SK-N-SH (cell line): ENCODE measurements around the gene UGGT2. TPM values are rescaled to one million over a fixed set of nuclear protein-coding genes. Genes with fewer than 3 reads are reported as not detected.

Source experiments
- CTCF ChIA-PET: fragments of 300-600, 350-600 bp; formaldehyde crosslinking; extraction: SDS; loops from one replicate; lab custom pipeline; 2021; lab: Yijun Ruan, JAX
- POLR2A ChIA-PET: fragments of 350-600 bp; sonication (Branson Sonifier 250); formaldehyde crosslinking; extraction: SDS; loops from one replicate; lab custom pipeline; 2020; ENCODE audit warnings: antibody characterized with exemption, inconsistent platforms; lab: Yijun Ruan, JAX
- DNase-seq: peaks from one replicate; pipeline ENCODE4 v3.0.0; 2012
- H2AFZ ChIP-seq: fragments of 200-600 bp; sonication (generic); 2 replicates; pipeline ENCODE4 v1.8.1; 2016; ENCODE audit warnings: antibody characterized with exemption, mild to moderate bottlenecking, low read depth
- H3F3A ChIP-seq: fragments of 200-600 bp; sonication (generic); replicated peaks from 2 replicates; pipeline ENCODE3; 2016; ENCODE audit warnings: antibody characterized with exemption, mild to moderate bottlenecking; ENCODE audit not compliant: insufficient read depth
- H3K27ac ChIP-seq, 2 experiments: fragments of 200-500 bp in 1 of 2; fragments of 200-600 bp in 1 of 2; sonication (Bioruptor generic) in 1 of 2; sonication (generic), shearing (Covaris generic) in 1 of 2; 2 replicates each; pipeline versions ENCODE4 v1.5.1 to v1.6.1; 2014 to 2016; ENCODE audit warnings: low read depth in 2 of 2, inconsistent platforms in 1 of 2, low read length in 1 of 2, mild to moderate bottlenecking in 1 of 2, mixed read lengths in 1 of 2
- H3K27me3 ChIP-seq: fragments of 200-600 bp; sonication (generic), shearing (Covaris generic); 2 replicates; pipeline ENCODE4 v1.6.1; 2016; ENCODE audit warnings: mixed run types; ENCODE audit not compliant: insufficient read depth
- H3K36me3 ChIP-seq, 2 experiments: fragments of 200-500 bp in 1 of 2; fragments of 200-600 bp in 1 of 2; sonication (Bioruptor generic) in 1 of 2; sonication (generic) in 1 of 2; replicated peaks in 1 of 2; 2 replicates each; pipeline versions ENCODE3 to v1.5.1; 2014 to 2016; ENCODE audit warnings: low read length in 1 of 2, mild to moderate bottlenecking in 1 of 2; ENCODE audit not compliant: insufficient read depth in 2 of 2, control insufficient read depth in 1 of 2
- H3K4me1 ChIP-seq, 2 experiments: fragments of 200-500 bp in 1 of 2; fragments of 200-600 bp in 1 of 2; sonication (Bioruptor generic) in 1 of 2; sonication (generic), shearing (Covaris generic) in 1 of 2; 2 replicates each; pipeline versions ENCODE4 v1.5.1 to v1.6.1; 2014 to 2016; ENCODE audit warnings: low read depth in 1 of 2, low read length in 1 of 2, mixed run types in 1 of 2; ENCODE audit not compliant: insufficient read depth in 2 of 2, control insufficient read depth in 1 of 2
- H3K4me2 ChIP-seq: fragments of 200-600 bp; sonication (generic), shearing (Covaris generic); 2 replicates; pipeline ENCODE4 v1.6.1; 2017; ENCODE audit warnings: mixed run types
- H3K4me3 ChIP-seq, 2 experiments: fragments of 200-500 bp in 1 of 2; fragments of 200-600 bp in 1 of 2; sonication (Bioruptor generic) in 1 of 2; sonication (generic), shearing (Covaris generic) in 1 of 2; 2 replicates each; pipeline versions ENCODE4 v1.5.1 to v1.8.1; 2014 to 2016; ENCODE audit warnings: low read depth in 2 of 2, inconsistent platforms in 1 of 2, low read length in 1 of 2, mild to moderate bottlenecking in 1 of 2, mixed read lengths in 1 of 2, moderate library complexity in 1 of 2
- H3K79me2 ChIP-seq: fragments of 200-600 bp; sonication (generic); 2 replicates; pipeline ENCODE4 v1.8.1; 2017; ENCODE audit warnings: mild to moderate bottlenecking; ENCODE audit not compliant: insufficient read depth
- H3K9ac ChIP-seq: fragments of 200-600 bp; sonication (generic); 2 replicates; pipeline ENCODE4 v1.6.1; 2017; ENCODE audit warnings: mixed run types
- H3K9me2 ChIP-seq: fragments of 200-600 bp; sonication (generic); 2 replicates; pipeline ENCODE4 v1.6.1; 2017; ENCODE audit warnings: mixed run types
- H3K9me3 ChIP-seq: fragments of 200-600 bp; sonication (generic); 2 replicates; pipeline ENCODE4 v1.6.1; 2017; ENCODE audit warnings: mixed run types, mild to moderate bottlenecking, moderate library complexity
- H4K20me1 ChIP-seq: fragments of 200-600 bp; sonication (generic); 2 replicates; pipeline ENCODE4 v1.6.1; 2017; ENCODE audit warnings: mild to moderate bottlenecking, mixed run types; ENCODE audit not compliant: insufficient read depth
- CHD2 ChIP-seq: fragments of 150-350 bp; IDR thresholded peaks from 2 replicates; pipeline ENCODE4 v1.6.1; 2018; ENCODE audit warnings: low read length; ENCODE audit not compliant: partially characterized antibody
- CTCF ChIP-seq: fragments of 200-600 bp; sonication (generic); IDR thresholded peaks from 2 replicates; pipeline ENCODE4 v1.6.1; 2017; ENCODE audit warnings: antibody characterized with exemption, mild to moderate bottlenecking, moderate library complexity
- EP300 ChIP-seq, 2 experiments: IDR thresholded peaks; 2 replicates each; pipeline versions ENCODE4 v1.4.0 to v1.6.1; 2012; ENCODE audit warnings: borderline replicate concordance in 1 of 2, low read depth in 1 of 2, low read length in 1 of 2
- EZH2phosphoT487 ChIP-seq: fragments of 200-600 bp; sonication (generic); IDR thresholded peaks from 2 replicates; pipeline ENCODE4 v1.6.1; 2017; ENCODE audit warnings: low read depth, mixed run types, mild to moderate bottlenecking, antibody characterized with exemption, moderate library complexity, borderline replicate concordance
- FOSL2 ChIP-seq: IDR thresholded peaks from 2 replicates; pipeline ENCODE4 v1.4.0; 2012; ENCODE audit warnings: low read depth, mild to moderate bottlenecking, moderate library complexity, borderline replicate concordance
- IRF3 ChIP-seq: fragments of 150-350 bp; IDR thresholded peaks from 2 replicates; pipeline ENCODE4 v1.6.1; 2016; ENCODE audit warnings: mild to moderate bottlenecking, low read depth, low read length
- JUND ChIP-seq: IDR thresholded peaks from 2 replicates; pipeline ENCODE4 v1.4.0; 2012
- NFIC ChIP-seq: IDR thresholded peaks from 2 replicates; pipeline ENCODE4 v1.4.0; 2012; ENCODE audit warnings: borderline replicate concordance
- PBX3 ChIP-seq: IDR thresholded peaks from 2 replicates; pipeline ENCODE4; 2012
- RAD21 ChIP-seq: IDR thresholded peaks from 2 replicates; pipeline ENCODE4 v1.6.1; 2012; ENCODE audit warnings: mild to moderate bottlenecking, low read length
- RFX5 ChIP-seq: IDR thresholded peaks from 2 replicates; pipeline ENCODE4 v1.6.1; 2012; ENCODE audit warnings: mild to moderate bottlenecking, improper control_type of control experiment, low read length
- RXRA ChIP-seq: IDR thresholded peaks from 2 replicates; pipeline ENCODE4 v1.4.0; 2012; ENCODE audit warnings: low read depth, mild to moderate bottlenecking, borderline replicate concordance
- SMC3 ChIP-seq: IDR thresholded peaks from 2 replicates; pipeline ENCODE4 v1.6.1; 2012; ENCODE audit warnings: low read depth, low read length, improper control_type of control experiment
- TAF1 ChIP-seq: IDR thresholded peaks from 2 replicates; pipeline ENCODE4 v1.6.1; 2012; ENCODE audit warnings: low read depth, mild to moderate bottlenecking, low read length, moderate library complexity, borderline replicate concordance
- TEAD4 ChIP-seq: IDR thresholded peaks from 2 replicates; pipeline ENCODE4 v1.4.0; 2012; ENCODE audit warnings: mild to moderate bottlenecking, borderline replicate concordance; ENCODE audit not compliant: insufficient read depth
- YY1 ChIP-seq: IDR thresholded peaks from 2 replicates; pipeline ENCODE4 v1.4.0; 2012; ENCODE audit warnings: low read depth, mild to moderate bottlenecking
- WGBS: methylation state at CpG from one replicate; pipeline ENCODE4 v1.1.6; 2017; ENCODE audit warnings: low lambda C conversion rate; 5-methylcytosine and 5-hydroxymethylcytosine counted together
- polyA plus RNA-seq, 3 experiments: library from polyadenylated mRNA; depleted of rRNA; stranded (reverse); fragments of >200 nt; gene quantifications; 2 replicates each; pipeline ENCODE4 v1.2.3, GENCODE V29; 2012
- TF ChIP-seq, protein P1 (sequence below): IDR thresholded peaks from 2 replicates; pipeline ENCODE4 v1.4.0; 2012; ENCODE audit warnings: low read depth
- TF ChIP-seq, protein P2 (sequence below): IDR thresholded peaks from 2 replicates; pipeline ENCODE4 v1.4.0; 2012; ENCODE audit warnings: low read depth, borderline replicate concordance
- TF ChIP-seq, protein P3 (sequence below): IDR thresholded peaks from 2 replicates; pipeline ENCODE4 v1.6.1; 2012; ENCODE audit warnings: mild to moderate bottlenecking, low read depth, low read length, moderate library complexity

The UGGT2 gene
- polyA plus RNA-seq, 1 of the 3 experiments (the other 2 are of a cell fraction) = 13.3 TPM

DNA sequence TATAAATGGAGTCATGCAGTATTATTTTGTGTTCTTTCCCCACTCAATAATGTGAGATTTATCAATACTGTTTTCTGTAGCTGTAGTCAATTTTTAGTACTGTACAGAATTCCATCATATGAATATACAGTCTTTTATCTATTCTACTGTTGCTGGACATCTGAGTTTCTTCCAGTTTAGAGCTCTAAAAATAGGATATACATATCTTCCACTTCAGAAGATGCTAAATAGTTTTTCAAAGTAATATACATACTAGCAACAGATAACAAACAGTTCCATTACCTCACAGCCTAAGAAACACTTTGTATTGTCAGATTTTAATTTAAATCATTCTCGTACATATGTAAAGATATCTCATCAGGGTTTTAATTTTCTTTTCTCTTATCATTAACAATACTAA, 149.6 kb downstream of the UGGT2 start:
- no peak for DNase-seq
- H3K4me2 ChIP-seq = no peak overlapping the region
- no peak overlapping the region for H3K4me3 ChIP-seq
- no peak overlapping the region for H3K27ac ChIP-seq
- no peaks in the 10 kb centered on the region for H4K20me1 ChIP-seq
- no peaks in the 10 kb centered on the region for H3K27me3 ChIP-seq
- 0 out of 2 replicates have a peak, but pooled peaks cover 4% of the 10 kb centered on the region for H3K9me3 ChIP-seq
- peaks cover 22 to 27% of the 10 kb centered on the region in 2 experiments for H3K36me3 ChIP-seq
- H3F3A ChIP-seq = no peaks in the 10 kb centered on the region
- H3K9me2 ChIP-seq = no peaks in the 10 kb centered on the region
- H2AFZ ChIP-seq = no peak overlapping the region
- no peak overlapping the region for H3K9ac ChIP-seq
- 95% methylated on average over 1 of the region's 1 CpG for WGBS
- POLR2A ChIA-PET = no interaction called here
- no peaks in the 10 kb centered on the region for H3K79me2 ChIP-seq
- CTCF ChIA-PET = interaction anchor here (0.7 kb wide), 1 partner anchor 300 kb away, joined by 3 read pairs; no protein-coding TSS in a partner anchor
- TF ChIP-seq RXRA = no peak
- no peak for TF ChIP-seq IRF3
- TF ChIP-seq FOSL2 = no peak
- no peak for TF ChIP-seq JUND
- no peak for TF ChIP-seq TEAD4
- TF ChIP-seq, protein P1, sequence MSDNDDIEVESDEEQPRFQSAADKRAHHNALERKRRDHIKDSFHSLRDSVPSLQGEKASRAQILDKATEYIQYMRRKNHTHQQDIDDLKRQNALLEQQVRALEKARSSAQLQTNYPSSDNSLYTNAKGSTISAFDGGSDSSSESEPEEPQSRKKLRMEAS = no peak
- TF ChIP-seq, protein P2, sequence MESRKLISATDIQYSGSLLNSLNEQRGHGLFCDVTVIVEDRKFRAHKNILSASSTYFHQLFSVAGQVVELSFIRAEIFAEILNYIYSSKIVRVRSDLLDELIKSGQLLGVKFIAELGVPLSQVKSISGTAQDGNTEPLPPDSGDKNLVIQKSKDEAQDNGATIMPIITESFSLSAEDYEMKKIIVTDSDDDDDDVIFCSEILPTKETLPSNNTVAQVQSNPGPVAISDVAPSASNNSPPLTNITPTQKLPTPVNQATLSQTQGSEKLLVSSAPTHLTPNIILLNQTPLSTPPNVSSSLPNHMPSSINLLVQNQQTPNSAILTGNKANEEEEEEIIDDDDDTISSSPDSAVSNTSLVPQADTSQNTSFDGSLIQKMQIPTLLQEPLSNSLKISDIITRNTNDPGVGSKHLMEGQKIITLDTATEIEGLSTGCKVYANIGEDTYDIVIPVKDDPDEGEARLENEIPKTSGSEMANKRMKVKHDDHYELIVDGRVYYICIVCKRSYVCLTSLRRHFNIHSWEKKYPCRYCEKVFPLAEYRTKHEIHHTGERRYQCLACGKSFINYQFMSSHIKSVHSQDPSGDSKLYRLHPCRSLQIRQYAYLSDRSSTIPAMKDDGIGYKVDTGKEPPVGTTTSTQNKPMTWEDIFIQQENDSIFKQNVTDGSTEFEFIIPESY = no peak
- TF ChIP-seq NFIC = no peak
- TF ChIP-seq SMC3 = no peak
- TF ChIP-seq, protein P3, sequence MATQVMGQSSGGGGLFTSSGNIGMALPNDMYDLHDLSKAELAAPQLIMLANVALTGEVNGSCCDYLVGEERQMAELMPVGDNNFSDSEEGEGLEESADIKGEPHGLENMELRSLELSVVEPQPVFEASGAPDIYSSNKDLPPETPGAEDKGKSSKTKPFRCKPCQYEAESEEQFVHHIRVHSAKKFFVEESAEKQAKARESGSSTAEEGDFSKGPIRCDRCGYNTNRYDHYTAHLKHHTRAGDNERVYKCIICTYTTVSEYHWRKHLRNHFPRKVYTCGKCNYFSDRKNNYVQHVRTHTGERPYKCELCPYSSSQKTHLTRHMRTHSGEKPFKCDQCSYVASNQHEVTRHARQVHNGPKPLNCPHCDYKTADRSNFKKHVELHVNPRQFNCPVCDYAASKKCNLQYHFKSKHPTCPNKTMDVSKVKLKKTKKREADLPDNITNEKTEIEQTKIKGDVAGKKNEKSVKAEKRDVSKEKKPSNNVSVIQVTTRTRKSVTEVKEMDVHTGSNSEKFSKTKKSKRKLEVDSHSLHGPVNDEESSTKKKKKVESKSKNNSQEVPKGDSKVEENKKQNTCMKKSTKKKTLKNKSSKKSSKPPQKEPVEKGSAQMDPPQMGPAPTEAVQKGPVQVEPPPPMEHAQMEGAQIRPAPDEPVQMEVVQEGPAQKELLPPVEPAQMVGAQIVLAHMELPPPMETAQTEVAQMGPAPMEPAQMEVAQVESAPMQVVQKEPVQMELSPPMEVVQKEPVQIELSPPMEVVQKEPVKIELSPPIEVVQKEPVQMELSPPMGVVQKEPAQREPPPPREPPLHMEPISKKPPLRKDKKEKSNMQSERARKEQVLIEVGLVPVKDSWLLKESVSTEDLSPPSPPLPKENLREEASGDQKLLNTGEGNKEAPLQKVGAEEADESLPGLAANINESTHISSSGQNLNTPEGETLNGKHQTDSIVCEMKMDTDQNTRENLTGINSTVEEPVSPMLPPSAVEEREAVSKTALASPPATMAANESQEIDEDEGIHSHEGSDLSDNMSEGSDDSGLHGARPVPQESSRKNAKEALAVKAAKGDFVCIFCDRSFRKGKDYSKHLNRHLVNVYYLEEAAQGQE = no peak
- TF ChIP-seq TAF1 = no peak
- TF ChIP-seq YY1 = no peak
- no peak for TF ChIP-seq CTCF
- no peak for TF ChIP-seq EP300 (IDR thresholded peaks at IDR 0.05; ENCODE audit: borderline replicate concordance in 1 of 2, low read depth in 1 of 2, low read length in 1 of 2)
- no peak for TF ChIP-seq CHD2
- no peak for TF ChIP-seq EZH2phosphoT487
- TF ChIP-seq RFX5 = no peak
- TF ChIP-seq PBX3 = no peak
- no peak for TF ChIP-seq RAD21
- H3K4me1 ChIP-seq = no peaks in the 10 kb centered on the region; a peak in 1 of 4 replicates
